Activated CD4-positive, alpha-beta T cell treated with anti-CD3 and anti-CD28 coated beads for 36 hours (primary cell): ENCODE data around the gene CDC5L. TPM values are rescaled to one million over a fixed set of nuclear protein-coding genes. Genes with fewer than 3 reads are reported as not detected.
"Not testable (repeated sequence)": the region's sequence is repeated elsewhere in the genome, so short reads cannot be mapped to it uniquely, and the experiment has no call there.

Experiments
- ATAC-seq: fragments of 200-7000 bp; cut with Tn5 transposase; one replicate; pipeline ENCODE4 v1.10.0; 2021; ENCODE audit warnings: mild to moderate bottlenecking, moderate library complexity
- CTCF ChIA-PET: fragments of 350-600 bp; sonication (Branson Sonifier 250); formaldehyde crosslinking; loops from one replicate; lab custom pipeline; 2021; ENCODE audit warnings: antibody characterized with exemption; lab: Charles Lee
- POLR2A ChIA-PET: fragments of 350-600 bp; sonication (Branson Sonifier 250); formaldehyde crosslinking; loops from one replicate; lab custom pipeline; 2021; ENCODE audit warnings: antibody characterized with exemption, inconsistent platforms; lab: Charles Lee
- DNase-seq: peaks from one replicate; pipeline ENCODE4 v3.0.0-alpha.2; 2020
- H3K27ac Mint-ChIP-seq: one replicate; pipeline ENCODE4 v1.8.0; 2021; ENCODE audit warnings: mixed read lengths
- H3K27me3 Mint-ChIP-seq: one replicate; pipeline ENCODE4 v1.8.0; 2021; ENCODE audit warnings: mixed read lengths
- H3K36me3 Mint-ChIP-seq: one replicate; pipeline ENCODE4 v1.8.0; 2021; ENCODE audit warnings: low read depth, mixed read lengths
- H3K4me1 Mint-ChIP-seq: one replicate; pipeline ENCODE4 v1.8.0; 2021; ENCODE audit warnings: mixed read lengths
- H3K4me3 Mint-ChIP-seq: one replicate; pipeline ENCODE4 v1.8.0; 2021; ENCODE audit warnings: mild to moderate bottlenecking, moderate library complexity, mixed read lengths
- H3K9me3 Mint-ChIP-seq: one replicate; pipeline ENCODE4 v1.8.0; 2021; ENCODE audit warnings: low read depth, mixed read lengths
- intact Hi-C, 2 experiments: fragments of 100-400 bp; cut with DNase I in 1 of 2; cut with micrococcal nuclease in 1 of 2; formaldehyde crosslinking; loops; one replicate each; pipeline versions ENCODE4 v1.14.2 to v1.15.1; 2022 to 2024; cut with DNase I, micrococcal nuclease
- total RNA-seq, 2 experiments: library from RNA; stranded (reverse); gene quantifications; one replicate each; pipeline ENCODE4 v1.2.3, GENCODE V29; 2021

The CDC5L gene
- total RNA-seq, 2 experiments from 2014 or later: 25.1 to 28.9 TPM

- CTCF ChIA-PET: interaction anchor here (0.6 to 1.8 kb wide), 5 partner anchors 20 to 794 kb away, joined by 3 to 13 read pairs (median 3); partner anchors contain the start of gene CDC5L
- H3K27ac Mint-ChIP-seq: no peak overlapping the region
- peaks cover 39% of the 10 kb centered on the region for H3K36me3 Mint-ChIP-seq
Observed at GRCh38 chr6:44435500-44435899, 48.0 kb downstream of the CDC5L start.

GRCh38 chr6:44438827-44439226 lies 51.3 kb downstream of the CDC5L start:
- Mint-ChIP-seq H3K27me3 (no peaks in the 10 kb centered on the region), H3K27ac (no peak overlapping the region), H3K36me3 (peaks cover 56% of the 10 kb centered on the region), H3K4me3 (no peak overlapping the region), H3K9me3 (peaks cover 17% of the 10 kb centered on the region), H3K4me1 (peaks cover 3% of the 10 kb centered on the region)
- no peak for ATAC-seq
- ChIA-PET POLR2A (interaction anchor here (0.6 kb wide), 1 partner anchor 29 kb away, joined by 6 read pairs; no protein-coding TSS in a partner anchor), CTCF (interaction anchor here (0.7 to 2.4 kb wide), 3 partner anchors 21 to 37 kb away, joined by 3 to 9 read pairs (median 7); no protein-coding TSS in a partner anchor)
- intact Hi-C loops: no loop called here
- DNase-seq: no peak

More at GRCh38 chr6:44435500-44435899, 48.0 kb downstream of the CDC5L start:
- DNase-seq (no peak), ATAC-seq (no peak)
- Mint-ChIP-seq H3K4me3 (no peak overlapping the region), H3K27me3 (no peaks in the 10 kb centered on the region), H3K4me1 (peaks cover 5% of the 10 kb centered on the region), H3K9me3 (no peaks in the 10 kb centered on the region)
- intact Hi-C loops: no loop called here
- POLR2A ChIA-PET: no interaction called here

- ChIA-PET POLR2A (interaction anchor here (0.6 kb wide), 1 partner anchor 30 kb away, joined by 6 read pairs; no protein-coding TSS in a partner anchor), CTCF (interaction anchor here (0.6 to 2.1 kb wide), 6 partner anchors 8 to 948 kb away, joined by 3 to 10 read pairs (median 4); no protein-coding TSS in a partner anchor)
- H3K27ac Mint-ChIP-seq: peak overlapping the region; percentile 45
- H3K36me3 Mint-ChIP-seq: peaks cover 60% of the 10 kb centered on the region
- H3K4me3 Mint-ChIP-seq: no peak overlapping the region
- H3K27me3 Mint-ChIP-seq: no peaks in the 10 kb centered on the region
- ATAC-seq (peak; percentile 66), DNase-seq (no peak)
- intact Hi-C loops: no loop called here
- peaks cover 3% of the 10 kb centered on the region for H3K4me1 Mint-ChIP-seq
- H3K9me3 Mint-ChIP-seq: peaks cover 18% of the 10 kb centered on the region
Observed at GRCh38 chr6:44439270-44440045, 52.0 kb downstream of the CDC5L start.

- H3K36me3 Mint-ChIP-seq: peaks cover 62% of the 10 kb centered on the region
- CTCF ChIA-PET: interaction anchor here (0.6 to 2.1 kb wide), 4 partner anchors 10 to 22 kb away, joined by 3 to 10 read pairs (median 6); no protein-coding TSS in a partner anchor
- H3K4me3 Mint-ChIP-seq: no peak overlapping the region
- H3K27me3 Mint-ChIP-seq: no peaks in the 10 kb centered on the region
- POLR2A ChIA-PET: no interaction called here
- no peak for ATAC-seq
- no peak for DNase-seq
- peaks cover 3% of the 10 kb centered on the region for H3K4me1 Mint-ChIP-seq
- H3K9me3 Mint-ChIP-seq: peaks cover 18% of the 10 kb centered on the region
- intact Hi-C loops: no loop called here
- H3K27ac Mint-ChIP-seq: no peak overlapping the region
Observed at GRCh38 chr6:44441091-44441855, 53.8 kb downstream of the CDC5L start.

GRCh38 chr6:44442236-44442635 lies 54.7 kb downstream of the CDC5L start:
- Mint-ChIP-seq H3K4me3 (no peak overlapping the region), H3K27ac (no peak overlapping the region), H3K4me1 (peaks cover 3% of the 10 kb centered on the region), H3K9me3 (peaks cover 18% of the 10 kb centered on the region), H3K27me3 (no peaks in the 10 kb centered on the region), H3K36me3 (peaks cover 59% of the 10 kb centered on the region)
- POLR2A ChIA-PET: no interaction called here
- DNase-seq (no peak), ATAC-seq (no peak)
- CTCF ChIA-PET: interaction anchor here (0.6 kb wide), 1 partner anchor 14 kb away, joined by 3 read pairs; no protein-coding TSS in a partner anchor
- intact Hi-C loops: no loop called here

GRCh38 chr6:44442833-44443444 lies 55.4 kb downstream of the CDC5L start:
- Mint-ChIP-seq H3K27ac (no peak overlapping the region), H3K9me3 (peaks cover 18% of the 10 kb centered on the region), H3K27me3 (no peaks in the 10 kb centered on the region), H3K36me3 (peaks cover 57% of the 10 kb centered on the region), H3K4me1 (peaks cover 3% of the 10 kb centered on the region), H3K4me3 (no peak overlapping the region)
- ChIA-PET POLR2A (no interaction called here), CTCF (interaction anchor here (0.6 kb wide), 1 partner anchor 13 kb away, joined by 3 read pairs; no protein-coding TSS in a partner anchor)
- no peak for ATAC-seq
- intact Hi-C loops: no loop called here
- DNase-seq: no peak

- Mint-ChIP-seq H3K4me3 (no peak overlapping the region), H3K4me1 (peaks cover 1% of the 10 kb centered on the region), H3K36me3 (peaks cover 44% of the 10 kb centered on the region), H3K27me3 (no peaks in the 10 kb centered on the region), H3K27ac (no peak overlapping the region), H3K9me3 (peaks cover 18% of the 10 kb centered on the region)
- ChIA-PET POLR2A (no interaction called here), CTCF (interaction anchor here (0.7 to 1.9 kb wide), 2 partner anchors 13 to 648 kb away, joined by 3 to 6 read pairs; no protein-coding TSS in a partner anchor)
- intact Hi-C loops: no loop called here
- ATAC-seq (no peak), DNase-seq (no peak)
Observed at GRCh38 chr6:44444853-44445252, 57.3 kb downstream of the CDC5L start.

- Mint-ChIP-seq H3K4me1 (peaks cover 1% of the 10 kb centered on the region), H3K9me3 (peaks cover 14% of the 10 kb centered on the region), H3K36me3 (peaks cover 33% of the 10 kb centered on the region), H3K27ac (no peak overlapping the region), H3K27me3 (no peaks in the 10 kb centered on the region), H3K4me3 (no peak overlapping the region)
- ATAC-seq (no peak), DNase-seq (no peak)
- POLR2A ChIA-PET: no interaction called here
- intact Hi-C loops: no loop called here
- CTCF ChIA-PET: interaction anchor here (0.6 to 2.9 kb wide), 11 partner anchors 9 to 1114 kb away, joined by 3 to 15 read pairs (median 3); no protein-coding TSS in a partner anchor
Observed at GRCh38 chr6:44446626-44447300, 59.3 kb downstream of the CDC5L start.

- H3K36me3 Mint-ChIP-seq: peaks cover 15% of the 10 kb centered on the region
- intact Hi-C loops, ATAC-seq, DNase-seq, H3K9me3 Mint-ChIP-seq, CTCF ChIA-PET, H3K27me3 Mint-ChIP-seq, H3K4me1 Mint-ChIP-seq, H3K4me3 Mint-ChIP-seq, POLR2A ChIA-PET, H3K27ac Mint-ChIP-seq: not testable (repeated sequence)
Observed at GRCh38 chr6:44449181-44449580, 61.7 kb downstream of the CDC5L start.

- intact Hi-C loops: no loop called here
- no peaks in the 10 kb centered on the region for H3K27me3 Mint-ChIP-seq
- no peak for ATAC-seq
- no peak for DNase-seq
- ChIA-PET CTCF (interaction anchor here (0.9 kb wide), 1 partner anchor 22 kb away, joined by 4 read pairs; no protein-coding TSS in a partner anchor), POLR2A (no interaction called here)
- no peak overlapping the region for H3K27ac Mint-ChIP-seq
- H3K4me3 Mint-ChIP-seq: no peak overlapping the region
- no peaks in the 10 kb centered on the region for H3K9me3 Mint-ChIP-seq
- peaks cover 5% of the 10 kb centered on the region for H3K36me3 Mint-ChIP-seq
- H3K4me1 Mint-ChIP-seq: peaks cover 1% of the 10 kb centered on the region
Observed at GRCh38 chr6:44451803-44452695, 64.5 kb downstream of the CDC5L start.
